ENCODE measurements around the gene FBXO11.

FBXO11 gene

DNA sequence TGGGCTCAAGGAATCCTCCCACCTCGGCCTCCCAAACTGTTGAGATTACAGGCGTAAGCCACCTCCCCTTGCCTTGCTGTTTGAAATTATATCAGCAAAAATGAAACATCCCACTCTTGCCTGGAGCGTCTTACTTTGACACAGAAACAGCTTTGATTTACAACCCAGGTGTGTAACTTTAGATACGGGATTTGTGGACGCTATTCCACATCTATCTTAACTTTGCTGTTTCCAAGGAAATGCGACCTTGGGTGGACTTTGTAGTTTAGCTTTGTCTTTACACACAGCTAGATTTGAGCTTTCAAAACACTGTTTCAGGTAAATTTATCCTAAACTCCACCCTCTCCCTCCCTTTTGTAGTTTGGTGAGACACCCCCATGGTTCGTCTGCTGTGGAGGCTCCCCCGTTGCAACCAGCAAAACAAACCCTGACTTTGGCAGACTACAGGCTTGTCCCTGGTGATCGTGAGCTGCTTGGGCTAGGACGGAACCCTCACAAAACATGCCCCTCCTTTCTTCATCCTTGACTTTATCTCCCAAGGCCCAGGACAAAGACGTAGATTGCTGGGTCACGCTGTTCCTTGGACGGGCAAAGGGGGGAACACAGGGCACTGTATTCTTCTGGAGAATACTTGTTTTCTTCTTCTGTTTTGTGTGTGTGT is 128.9 kb downstream of the FBXO11 start:
- H3K4me1 ChIP-seq (ENCODE audit: control insufficient read depth, insufficient read depth, low read length), result peaks cover 7% of the 10 kb centered on the region
- no peaks in the 10 kb centered on the region for H3K36me3 ChIP-seq (ENCODE audit: control insufficient read depth, insufficient read depth, low read length)
- no peaks in the 10 kb centered on the region for H3K9me3 ChIP-seq (ENCODE audit: control insufficient read depth, insufficient read depth, low read length)
- no peak overlapping the region for H3K9ac ChIP-seq (ENCODE audit: low read depth, low read length)
- no peak overlapping the region for H3K4me3 ChIP-seq (ENCODE audit: low read depth, low read length)
- no peaks in the 10 kb centered on the region for H3K27me3 ChIP-seq (ENCODE audit: control insufficient read depth, insufficient read depth, low read length)

DNA sequence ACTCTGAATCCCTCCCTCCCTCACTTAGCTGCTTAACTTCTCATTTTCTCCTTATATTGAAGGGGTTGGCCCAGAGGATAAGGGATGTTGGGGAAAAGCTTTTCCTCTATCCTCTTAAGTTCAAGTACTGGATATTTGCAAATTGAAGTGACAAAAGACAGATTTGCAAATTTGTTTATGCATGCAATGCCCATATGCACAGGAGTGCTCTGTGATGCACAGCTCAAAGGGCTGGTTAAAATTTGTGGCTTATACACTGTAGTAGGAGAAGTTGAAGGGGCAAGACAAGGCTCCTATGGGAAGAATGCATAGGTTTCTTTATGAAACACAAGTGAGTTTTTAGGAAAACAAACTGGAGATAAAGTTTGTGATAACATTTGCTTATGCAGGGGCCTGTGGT is 131.7 kb downstream of the FBXO11 start:
- Histone ChIP-seq H3K4me3 (ENCODE audit: low read depth, low read length) (no peak overlapping the region), H3K27me3 (ENCODE audit: control insufficient read depth, insufficient read depth, low read length) (no peaks in the 10 kb centered on the region), H3K36me3 (ENCODE audit: control insufficient read depth, insufficient read depth, low read length) (no peaks in the 10 kb centered on the region), H3K9ac (ENCODE audit: low read depth, low read length) (no peak overlapping the region), H3K9me3 (ENCODE audit: control insufficient read depth, insufficient read depth, low read length) (no peaks in the 10 kb centered on the region), H3K4me1 (ENCODE audit: control insufficient read depth, insufficient read depth, low read length) (peaks cover 7% of the 10 kb centered on the region)

DNA sequence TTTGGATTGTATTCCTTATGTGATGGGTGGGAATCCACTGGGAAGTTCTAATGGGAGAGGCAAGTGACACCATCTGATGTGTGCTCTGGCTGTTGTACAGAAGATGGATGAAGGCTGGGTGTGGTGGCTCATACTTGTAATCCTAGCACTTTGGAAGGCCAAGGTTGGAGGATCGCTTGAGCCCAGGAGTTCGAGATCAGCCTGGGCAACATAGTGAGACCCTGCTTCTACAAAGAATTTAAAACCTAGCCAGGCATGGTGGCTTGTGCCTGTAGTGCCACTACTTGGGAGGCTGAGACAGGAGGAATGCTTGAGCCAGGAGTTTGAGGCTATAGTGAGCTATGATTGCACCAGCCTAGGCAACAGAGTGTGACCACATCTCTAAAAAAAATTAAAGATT is 134.0 kb downstream of the FBXO11 start:
- no peaks in the 10 kb centered on the region for H3K36me3 ChIP-seq (ENCODE audit: control insufficient read depth, insufficient read depth, low read length)
- no peak overlapping the region for H3K9ac ChIP-seq (ENCODE audit: low read depth, low read length)
- peaks cover 7% of the 10 kb centered on the region for H3K4me1 ChIP-seq (ENCODE audit: control insufficient read depth, insufficient read depth, low read length)

DNA sequence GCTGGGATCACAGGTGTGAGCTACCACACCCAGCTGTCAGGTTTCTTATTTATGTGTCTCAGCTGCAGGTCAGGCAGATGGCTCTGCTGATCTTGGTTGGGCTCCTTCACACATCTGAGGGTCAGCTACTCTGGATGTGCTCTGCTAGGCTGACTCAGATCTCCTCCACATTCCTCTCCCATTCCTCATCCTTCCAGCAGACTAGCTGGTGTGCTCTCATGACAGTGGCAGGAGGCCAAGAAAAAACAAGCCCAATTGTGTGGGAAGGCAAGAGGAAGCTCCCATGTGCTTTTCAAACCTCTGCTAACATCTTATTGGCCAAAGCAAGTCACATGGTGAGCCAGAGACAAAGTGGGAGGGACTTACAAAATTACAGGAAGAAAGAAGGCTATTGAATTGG is 135.1 kb downstream of the FBXO11 start:
- Histone ChIP-seq H3K4me1 (ENCODE audit: control insufficient read depth, insufficient read depth, low read length) (peaks cover 4% of the 10 kb centered on the region), H3K36me3 (ENCODE audit: control insufficient read depth, insufficient read depth, low read length) (no peaks in the 10 kb centered on the region), H3K9me3 (ENCODE audit: control insufficient read depth, insufficient read depth, low read length) (no peaks in the 10 kb centered on the region), H3K27me3 (ENCODE audit: control insufficient read depth, insufficient read depth, low read length) (no peaks in the 10 kb centered on the region), H3K9ac (ENCODE audit: low read depth, low read length) (no peak overlapping the region), H3K4me3 (ENCODE audit: low read depth, low read length) (no peak overlapping the region)

More for the DNA sequence above, 134.0 kb downstream of the FBXO11 start:
- no peaks in the 10 kb centered on the region for H3K27me3 ChIP-seq (ENCODE audit: control insufficient read depth, insufficient read depth, low read length)
- no peaks in the 10 kb centered on the region for H3K9me3 ChIP-seq (ENCODE audit: control insufficient read depth, insufficient read depth, low read length)
- no peak overlapping the region for H3K4me3 ChIP-seq (ENCODE audit: low read depth, low read length)

DNA sequence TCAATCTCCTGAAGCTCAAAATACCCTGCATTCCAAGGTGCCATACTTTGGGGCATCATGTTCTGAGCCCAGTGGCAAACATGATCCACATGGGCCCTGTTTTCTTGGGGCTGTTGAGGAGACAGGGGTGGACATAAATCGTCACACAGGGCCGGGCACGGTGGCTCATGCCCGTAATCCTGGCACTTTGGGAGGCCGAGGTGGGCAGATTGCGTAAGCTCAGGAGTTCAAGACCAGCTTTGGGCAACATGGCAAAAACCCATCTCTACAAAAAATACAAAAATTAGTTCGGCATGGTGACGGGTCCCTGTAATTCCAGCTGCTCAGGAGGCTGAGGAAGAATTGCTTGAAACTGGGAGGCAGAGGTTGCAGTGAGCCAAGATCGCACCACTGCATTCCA is 137.0 kb downstream of the FBXO11 start:
- no peaks in the 10 kb centered on the region for H3K36me3 ChIP-seq (ENCODE audit: control insufficient read depth, insufficient read depth, low read length)
- H3K4me1 ChIP-seq (ENCODE audit: control insufficient read depth, insufficient read depth, low read length), result peaks cover under 1% of the 10 kb centered on the region
- H3K9ac ChIP-seq (ENCODE audit: low read depth, low read length), result no peak overlapping the region
- H3K27me3 ChIP-seq (ENCODE audit: control insufficient read depth, insufficient read depth, low read length), result no peaks in the 10 kb centered on the region
- H3K9me3 ChIP-seq (ENCODE audit: control insufficient read depth, insufficient read depth, low read length), result no peaks in the 10 kb centered on the region
- no peak overlapping the region for H3K4me3 ChIP-seq (ENCODE audit: low read depth, low read length)

DNA sequence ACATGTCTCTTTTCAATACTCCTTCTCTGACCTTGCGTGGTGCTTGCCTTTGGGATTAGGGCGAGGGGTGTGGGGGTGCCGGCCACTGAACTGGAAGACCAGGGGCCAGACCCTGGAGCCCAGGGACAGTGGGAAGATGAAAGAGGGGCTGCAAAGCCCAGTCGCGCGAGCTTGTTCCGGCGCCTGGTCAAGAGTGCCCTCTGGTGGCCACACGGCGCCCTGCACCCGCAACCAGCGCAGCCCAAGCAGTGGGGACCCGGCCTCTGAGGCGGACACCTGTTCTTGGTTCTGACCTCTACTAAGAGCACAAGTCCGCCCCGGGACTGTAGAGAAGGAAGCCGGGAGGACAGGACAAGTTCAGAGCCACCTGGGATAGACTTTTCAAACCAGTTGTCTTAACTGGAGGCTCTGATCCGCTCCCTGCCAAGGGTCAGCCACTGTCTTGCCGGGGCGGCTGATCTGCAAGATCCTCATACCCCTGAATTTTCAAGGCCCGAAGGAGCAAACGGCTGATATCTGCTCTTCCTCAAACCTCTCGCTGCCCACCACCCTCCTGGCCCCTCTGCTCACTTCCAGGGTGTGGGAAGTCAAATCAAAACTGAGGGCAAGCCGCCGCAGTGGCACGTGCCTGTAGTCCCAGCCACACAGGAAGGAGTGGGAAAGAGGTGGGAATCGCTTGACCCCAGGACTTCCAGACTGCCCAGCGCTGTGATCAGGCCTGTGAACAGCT is 138.3 kb downstream of the FBXO11 start:
- Histone ChIP-seq H3K4me3 (ENCODE audit: low read depth, low read length) (no peak overlapping the region), H3K9me3 (ENCODE audit: control insufficient read depth, insufficient read depth, low read length) (no peaks in the 10 kb centered on the region), H3K9ac (ENCODE audit: low read depth, low read length) (no peak overlapping the region), H3K27me3 (ENCODE audit: control insufficient read depth, insufficient read depth, low read length) (no peaks in the 10 kb centered on the region), H3K36me3 (ENCODE audit: control insufficient read depth, insufficient read depth, low read length) (no peaks in the 10 kb centered on the region), H3K4me1 (ENCODE audit: control insufficient read depth, insufficient read depth, low read length) (no peaks in the 10 kb centered on the region)

DNA sequence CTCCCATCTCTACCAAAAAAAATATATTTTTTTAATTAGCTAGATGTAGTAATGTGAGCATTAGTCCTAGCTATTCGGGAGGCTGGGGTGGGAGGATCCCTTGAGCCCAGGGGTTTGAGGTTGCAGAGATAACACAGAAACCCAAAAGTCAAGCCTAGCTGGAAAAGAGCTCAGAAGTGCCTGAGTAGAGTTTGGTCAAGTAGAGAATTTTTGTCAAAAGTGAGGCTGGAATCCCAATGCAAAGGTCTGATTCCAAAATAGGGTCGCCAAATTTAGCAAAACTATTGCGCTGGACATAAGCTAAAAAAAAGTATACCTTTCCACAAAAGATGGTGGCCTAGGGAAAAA is 138.8 kb downstream of the FBXO11 start:
- H3K4me3 ChIP-seq (ENCODE audit: low read depth, low read length), result no peak overlapping the region

DNA sequence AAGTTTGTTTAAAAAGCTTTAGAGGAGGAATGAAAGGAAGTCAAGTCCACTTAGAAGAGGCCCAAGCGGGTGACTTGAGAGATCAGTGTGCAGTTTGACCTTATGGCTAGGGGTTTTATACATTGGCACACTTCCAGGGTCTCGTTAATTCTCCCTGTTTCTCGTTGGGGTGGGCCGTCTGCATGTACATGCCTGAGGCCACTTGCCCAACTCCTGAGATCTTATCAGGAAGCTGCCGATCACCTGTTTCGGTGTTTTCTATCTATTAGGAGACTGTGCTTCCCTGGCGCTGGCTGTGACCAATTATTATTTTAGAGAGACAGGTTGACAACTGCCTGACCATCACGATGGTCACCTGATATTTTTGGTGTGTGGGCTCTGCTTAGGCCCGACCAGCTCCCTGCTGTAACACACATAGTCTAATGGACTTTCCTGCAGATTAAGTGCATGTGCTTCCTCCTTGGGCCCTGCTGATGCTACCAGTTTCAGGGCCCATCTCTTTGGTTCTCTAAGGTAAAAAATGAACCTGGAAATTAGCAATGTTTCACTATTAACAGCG is 154.4 kb downstream of the FBXO11 start:
- Histone ChIP-seq H3K36me3 (ENCODE audit: control insufficient read depth, insufficient read depth, low read length) (no peaks in the 10 kb centered on the region), H3K4me1 (ENCODE audit: control insufficient read depth, insufficient read depth, low read length) (peaks cover 4% of the 10 kb centered on the region), H3K27me3 (ENCODE audit: control insufficient read depth, insufficient read depth, low read length) (no peaks in the 10 kb centered on the region), H3K4me3 (ENCODE audit: low read depth, low read length) (no peak overlapping the region), H3K9me3 (ENCODE audit: control insufficient read depth, insufficient read depth, low read length) (peaks cover 10% of the 10 kb centered on the region), H3K9ac (ENCODE audit: low read depth, low read length) (no peak overlapping the region)

More for the DNA sequence above, 138.8 kb downstream of the FBXO11 start:
- no peaks in the 10 kb centered on the region for H3K4me1 ChIP-seq (ENCODE audit: control insufficient read depth, insufficient read depth, low read length)
- no peaks in the 10 kb centered on the region for H3K36me3 ChIP-seq (ENCODE audit: control insufficient read depth, insufficient read depth, low read length)
- no peak overlapping the region for H3K9ac ChIP-seq (ENCODE audit: low read depth, low read length)
- H3K9me3 ChIP-seq (ENCODE audit: control insufficient read depth, insufficient read depth, low read length), result no peaks in the 10 kb centered on the region
- H3K27me3 ChIP-seq (ENCODE audit: control insufficient read depth, insufficient read depth, low read length), result no peaks in the 10 kb centered on the region

DNA sequence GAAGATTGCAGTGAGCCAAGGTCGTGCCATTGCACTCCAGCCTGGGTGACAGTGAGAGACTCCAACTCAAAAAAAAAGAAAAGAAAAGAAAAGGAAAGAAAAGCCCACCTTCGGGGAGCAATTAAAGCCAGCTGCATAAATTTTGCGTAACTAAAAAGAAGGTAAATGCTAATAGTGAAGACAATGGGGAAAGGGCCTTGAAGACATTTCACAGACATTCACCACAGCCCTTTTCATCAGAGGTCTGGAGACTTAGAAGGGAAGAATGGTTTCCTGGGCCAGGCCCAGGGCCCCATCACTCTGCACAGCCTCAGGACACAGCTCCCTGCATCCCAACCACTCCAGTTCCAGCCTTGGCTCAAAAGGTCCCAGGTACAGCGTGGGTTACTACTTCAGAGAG is 158.4 kb downstream of the FBXO11 start:
- Histone ChIP-seq H3K27me3 (ENCODE audit: control insufficient read depth, insufficient read depth, low read length) (no peaks in the 10 kb centered on the region), H3K36me3 (ENCODE audit: control insufficient read depth, insufficient read depth, low read length) (no peaks in the 10 kb centered on the region), H3K9me3 (ENCODE audit: control insufficient read depth, insufficient read depth, low read length) (peaks cover 12% of the 10 kb centered on the region), H3K4me3 (ENCODE audit: low read depth, low read length) (no peak overlapping the region), H3K4me1 (ENCODE audit: control insufficient read depth, insufficient read depth, low read length) (no peaks in the 10 kb centered on the region), H3K9ac (ENCODE audit: low read depth, low read length) (no peak overlapping the region)

DNA sequence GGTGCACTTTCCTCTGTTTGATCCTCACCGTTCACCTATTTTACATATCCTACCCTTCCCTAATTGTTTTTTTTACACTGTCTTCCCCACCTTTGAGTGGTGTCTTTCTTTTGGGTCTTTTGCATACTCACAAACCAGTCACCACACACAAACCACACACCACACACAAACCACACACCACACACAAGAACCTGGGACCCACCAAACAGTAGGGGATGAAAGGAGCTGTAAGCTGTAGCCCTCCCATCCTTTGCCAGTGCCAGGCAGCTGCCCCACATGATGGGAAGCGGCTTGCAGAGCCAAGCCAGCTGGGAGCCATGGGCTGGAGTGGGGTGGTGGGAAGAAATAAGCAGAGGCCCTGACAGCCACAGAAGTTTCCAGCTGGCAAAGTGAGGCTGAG is 162.2 kb downstream of the FBXO11 start:
- Histone ChIP-seq H3K27me3 (ENCODE audit: control insufficient read depth, insufficient read depth, low read length) (no peaks in the 10 kb centered on the region), H3K4me1 (ENCODE audit: control insufficient read depth, insufficient read depth, low read length) (peaks cover 5% of the 10 kb centered on the region), H3K36me3 (ENCODE audit: control insufficient read depth, insufficient read depth, low read length) (no peaks in the 10 kb centered on the region), H3K9ac (ENCODE audit: low read depth, low read length) (no peak overlapping the region), H3K9me3 (ENCODE audit: control insufficient read depth, insufficient read depth, low read length) (peaks cover 11% of the 10 kb centered on the region), H3K4me3 (ENCODE audit: low read depth, low read length) (no peak overlapping the region)

DNA sequence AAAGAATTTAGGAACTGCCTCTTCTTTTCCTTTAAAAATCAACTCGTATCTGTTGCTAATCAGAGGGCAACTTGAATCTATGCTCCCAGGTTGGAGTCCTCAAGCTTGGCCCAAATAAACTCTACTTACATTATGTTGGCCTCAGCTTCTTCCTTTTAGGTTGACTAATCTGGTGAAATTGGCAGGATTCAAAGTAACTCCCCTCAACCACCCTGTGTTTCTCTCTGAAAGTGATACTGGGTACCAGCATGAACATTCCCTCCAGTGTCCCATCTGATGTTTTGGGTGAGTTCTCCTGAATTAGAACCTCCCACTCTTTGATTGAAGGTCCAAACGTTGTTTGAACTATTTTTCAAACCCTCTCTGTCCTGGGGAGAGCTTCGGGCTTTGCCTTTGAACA is 164.7 kb downstream of the FBXO11 start:
- no peaks in the 10 kb centered on the region for H3K9me3 ChIP-seq (ENCODE audit: control insufficient read depth, insufficient read depth, low read length)
- no peak overlapping the region for H3K9ac ChIP-seq (ENCODE audit: low read depth, low read length)
- no peak overlapping the region for H3K4me3 ChIP-seq (ENCODE audit: low read depth, low read length)
- H3K36me3 ChIP-seq (ENCODE audit: control insufficient read depth, insufficient read depth, low read length), result no peaks in the 10 kb centered on the region
- H3K4me1 ChIP-seq (ENCODE audit: control insufficient read depth, insufficient read depth, low read length), result peaks cover 5% of the 10 kb centered on the region
- H3K27me3 ChIP-seq (ENCODE audit: control insufficient read depth, insufficient read depth, low read length), result no peaks in the 10 kb centered on the region

DNA sequence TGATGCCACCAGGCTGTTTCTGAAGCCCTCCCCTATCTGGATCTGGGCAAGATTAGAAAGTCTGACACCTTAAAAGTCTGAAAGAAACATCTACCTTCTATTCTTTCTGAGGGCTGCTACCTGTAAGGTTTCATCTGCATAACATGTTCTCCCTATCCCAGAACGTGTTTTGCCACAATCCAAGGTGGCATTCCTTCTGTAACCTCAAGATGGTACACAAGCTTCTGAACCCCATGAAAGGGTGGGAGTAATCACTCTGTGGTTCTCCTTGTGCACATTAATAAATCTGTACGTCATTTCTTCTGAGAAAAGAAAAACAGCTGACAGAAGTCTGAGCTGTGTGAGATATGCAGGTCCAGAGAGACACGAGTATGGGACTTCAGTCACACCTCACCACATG is 165.2 kb downstream of the FBXO11 start:
- H3K9ac ChIP-seq (ENCODE audit: low read depth, low read length), result no peak overlapping the region
- no peaks in the 10 kb centered on the region for H3K9me3 ChIP-seq (ENCODE audit: control insufficient read depth, insufficient read depth, low read length)
- no peaks in the 10 kb centered on the region for H3K36me3 ChIP-seq (ENCODE audit: control insufficient read depth, insufficient read depth, low read length)
- no peaks in the 10 kb centered on the region for H3K27me3 ChIP-seq (ENCODE audit: control insufficient read depth, insufficient read depth, low read length)
- H3K4me1 ChIP-seq (ENCODE audit: control insufficient read depth, insufficient read depth, low read length), result peaks cover 5% of the 10 kb centered on the region
- no peak overlapping the region for H3K4me3 ChIP-seq (ENCODE audit: low read depth, low read length)
